NCI-H1930 (cell line): ENCODE measurements around the gene NIN.
"Not testable (repeated sequence)": the region's sequence is repeated elsewhere in the genome, so short reads cannot be mapped to it uniquely, and the experiment has no call there.

Experiments used
- DNase-seq, 2 experiments: peaks; one replicate each; lab custom pipeline; 2025; lab: John Stamatoyannopoulos, UW

Gene NIN

GRCh38 chr14:50837850-50838470 is 7.0 kb upstream of the NIN start:
- no peak for DNase-seq

- DNase-seq: no peak
Observed at GRCh38 chr14:50837271-50837670, 6.3 kb upstream of the NIN start.

DNA sequence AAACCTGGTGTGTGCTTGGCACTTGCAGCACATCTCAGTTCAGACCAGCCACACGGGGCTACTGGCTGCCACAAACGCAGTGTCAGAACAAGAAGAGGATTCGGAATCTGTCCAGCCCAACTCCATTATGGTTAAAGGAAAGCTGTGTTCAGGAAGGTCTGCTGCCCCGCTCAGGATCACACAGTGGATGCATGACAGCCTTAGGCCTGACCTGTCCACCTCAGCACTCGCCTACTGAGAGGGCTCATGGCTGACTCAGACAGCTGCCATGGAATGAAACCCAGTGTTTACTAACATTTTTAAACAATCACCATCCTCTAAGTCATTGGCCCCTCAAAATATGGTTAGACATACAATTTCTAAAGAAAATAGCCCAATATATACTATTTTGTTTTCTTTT is 5.6 kb upstream of the NIN start:
- DNase-seq: no peak

GRCh38 chr14:50835280-50835679 is 4.3 kb upstream of the NIN start:
- no peak for DNase-seq

GRCh38 chr14:50834802-50835276 is 3.9 kb upstream of the NIN start:
- no peak for DNase-seq

- DNase-seq: no peak
Observed at GRCh38 chr14:50832935-50833630, 2.1 kb upstream of the NIN start.

DNA sequence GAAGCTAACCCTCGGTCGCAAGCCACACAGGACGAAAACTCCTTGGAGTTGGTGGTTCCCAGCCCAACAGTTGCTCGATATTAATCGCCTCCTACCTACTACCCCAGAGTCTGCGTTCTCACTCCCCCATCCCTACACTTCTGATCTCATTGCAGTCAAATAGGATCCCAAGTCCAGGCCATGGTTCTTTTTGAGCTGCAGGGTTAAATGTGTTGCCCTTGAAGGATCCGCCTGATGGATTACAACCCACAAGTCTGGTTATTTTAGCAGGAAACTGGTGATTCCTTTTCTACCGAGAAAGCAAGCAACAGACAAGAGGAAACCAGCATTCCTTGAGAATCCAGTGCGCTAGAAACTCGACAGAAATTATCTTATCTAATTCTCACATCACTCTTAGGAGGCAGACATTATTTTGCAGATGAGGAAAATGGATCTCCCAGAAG is 785 bp upstream of the NIN start:
- no peak for DNase-seq

DNA sequence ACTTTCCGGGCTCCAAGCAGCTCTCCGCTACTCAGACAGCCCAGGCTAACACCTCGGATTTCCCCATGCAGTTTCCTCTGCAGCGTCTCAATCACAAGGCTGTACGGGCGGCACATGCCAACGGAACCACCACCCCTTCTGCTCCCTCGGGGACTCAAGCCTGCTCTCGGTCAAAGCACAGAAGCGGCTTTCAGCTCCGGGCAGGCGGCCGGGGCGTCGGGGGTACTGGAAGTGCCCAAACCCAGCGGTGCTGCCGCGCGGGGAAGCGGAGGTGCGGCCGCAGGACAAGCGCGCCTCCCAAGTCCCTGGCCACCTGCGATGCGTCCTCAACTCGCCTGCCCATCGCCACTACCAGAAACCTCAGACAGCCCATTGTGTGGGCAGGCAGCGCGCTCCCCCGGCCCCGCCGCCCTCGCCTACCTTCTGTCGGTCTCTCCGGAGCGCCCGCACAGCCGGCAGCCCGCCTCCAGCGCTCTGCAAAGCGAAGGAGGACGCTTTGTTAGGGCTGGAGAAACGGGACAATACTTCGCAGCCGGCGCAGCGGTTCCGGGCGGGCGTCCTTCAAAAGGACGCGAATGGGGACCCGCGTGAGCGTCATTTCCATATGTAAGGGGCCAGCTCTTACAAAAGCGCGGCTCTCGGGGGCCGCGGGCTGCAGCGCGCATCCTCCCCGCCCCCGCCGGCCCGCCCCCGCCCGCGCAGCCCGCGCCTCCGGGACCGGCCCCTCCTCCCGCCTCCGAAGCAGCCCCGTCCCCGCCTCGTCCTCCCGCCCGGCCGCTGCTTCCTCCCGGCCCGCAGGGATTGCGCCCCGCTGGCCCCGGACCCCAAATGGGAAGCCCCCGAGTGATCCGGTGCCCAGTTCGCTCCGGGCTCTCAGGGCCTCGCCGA is 674 bp downstream of the NIN start:
- peak; percentile 8 to 31 for DNase-seq

DNA sequence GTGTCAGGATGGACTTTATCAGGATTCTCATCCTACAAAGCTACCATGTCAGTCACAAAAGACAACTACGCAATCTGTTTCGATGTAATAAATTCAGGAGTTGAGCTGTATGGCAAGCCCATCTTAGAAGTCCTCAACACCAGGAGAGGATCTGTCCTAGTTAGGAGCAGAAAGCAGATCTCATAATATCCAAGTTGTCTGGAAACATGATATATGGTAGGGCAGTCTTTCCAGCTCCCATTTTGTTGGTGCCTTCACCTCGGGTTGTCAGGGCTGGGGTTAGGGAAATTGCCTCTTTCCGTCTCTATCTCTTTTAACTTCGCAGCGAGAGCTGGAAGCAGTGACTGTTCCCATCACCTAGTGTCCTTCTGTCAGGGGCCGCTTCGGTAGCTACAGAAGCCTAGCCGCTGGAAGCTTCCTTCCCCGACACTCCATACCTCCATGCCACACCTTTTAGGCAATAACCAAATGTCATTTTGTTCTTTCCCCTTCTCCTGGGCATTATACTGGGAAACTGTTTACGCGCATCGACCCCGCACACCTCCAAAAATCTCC is 1.4 kb downstream of the NIN start:
- DNase-seq: no peak

GRCh38 chr14:50828721-50829488 is 2.1 kb downstream of the NIN start:
- no peak for DNase-seq

GRCh38 chr14:50826681-50827080 is 4.3 kb downstream of the NIN start:
- no peak for DNase-seq

DNA sequence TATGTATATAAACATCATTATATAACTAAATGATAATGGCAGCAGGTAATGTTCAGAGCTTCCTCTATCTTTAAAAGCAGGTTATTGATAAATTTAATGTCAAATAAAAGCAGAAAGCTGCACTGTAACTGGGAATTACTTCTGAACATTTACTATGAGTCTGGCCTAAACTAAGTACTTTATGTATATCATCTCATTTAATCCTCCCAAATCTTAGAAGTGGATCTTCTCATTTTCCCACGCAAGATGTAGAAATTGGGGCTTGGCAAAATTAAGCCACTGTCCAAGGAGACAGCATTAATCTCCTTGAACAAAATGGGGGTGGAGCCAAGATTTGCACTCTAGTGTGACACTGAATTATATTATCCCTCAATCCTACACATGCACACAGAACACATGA is 5.7 kb downstream of the NIN start:
- no peak for DNase-seq

DNA sequence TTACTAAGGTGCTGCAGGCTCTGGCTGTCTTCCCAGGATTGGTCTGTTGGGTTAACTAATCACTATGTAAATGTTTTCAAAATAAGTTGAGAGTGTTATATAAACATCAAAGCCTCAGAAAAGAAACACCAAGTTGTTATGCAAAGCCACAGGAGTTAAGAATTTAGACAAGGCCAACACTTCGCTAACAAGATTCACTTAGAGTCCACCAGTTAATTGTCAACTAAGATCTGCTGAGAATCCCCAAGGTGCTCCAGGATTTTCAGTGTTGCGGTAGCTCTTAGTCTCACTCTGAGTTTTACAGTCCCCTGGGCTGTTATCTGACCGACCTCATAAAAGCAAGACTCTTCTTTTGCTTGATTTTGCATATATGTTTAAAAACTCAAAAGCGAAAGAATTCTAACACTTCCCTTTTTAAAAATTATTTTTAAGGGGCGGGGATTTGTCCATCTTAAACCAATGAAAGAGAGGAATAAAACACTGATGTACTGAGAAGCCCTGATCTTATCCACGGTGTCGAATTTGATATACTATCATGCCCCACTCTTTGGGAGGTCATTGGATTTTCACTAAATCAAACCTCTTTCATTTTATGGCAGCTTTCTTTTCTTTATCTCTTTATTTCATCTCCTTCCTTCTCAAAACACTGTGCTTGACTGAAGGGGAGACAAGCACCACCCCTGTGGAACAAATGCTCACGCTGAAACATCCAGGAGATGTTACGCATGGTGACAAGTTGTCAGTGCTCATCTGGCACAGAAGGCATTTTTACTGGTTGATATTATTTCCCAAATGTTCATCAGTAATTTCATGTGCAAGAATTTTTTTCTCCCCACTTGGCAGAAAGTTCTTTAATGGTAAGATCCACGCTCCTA is 7.0 kb downstream of the NIN start:
- DNase-seq: no peak

DNA sequence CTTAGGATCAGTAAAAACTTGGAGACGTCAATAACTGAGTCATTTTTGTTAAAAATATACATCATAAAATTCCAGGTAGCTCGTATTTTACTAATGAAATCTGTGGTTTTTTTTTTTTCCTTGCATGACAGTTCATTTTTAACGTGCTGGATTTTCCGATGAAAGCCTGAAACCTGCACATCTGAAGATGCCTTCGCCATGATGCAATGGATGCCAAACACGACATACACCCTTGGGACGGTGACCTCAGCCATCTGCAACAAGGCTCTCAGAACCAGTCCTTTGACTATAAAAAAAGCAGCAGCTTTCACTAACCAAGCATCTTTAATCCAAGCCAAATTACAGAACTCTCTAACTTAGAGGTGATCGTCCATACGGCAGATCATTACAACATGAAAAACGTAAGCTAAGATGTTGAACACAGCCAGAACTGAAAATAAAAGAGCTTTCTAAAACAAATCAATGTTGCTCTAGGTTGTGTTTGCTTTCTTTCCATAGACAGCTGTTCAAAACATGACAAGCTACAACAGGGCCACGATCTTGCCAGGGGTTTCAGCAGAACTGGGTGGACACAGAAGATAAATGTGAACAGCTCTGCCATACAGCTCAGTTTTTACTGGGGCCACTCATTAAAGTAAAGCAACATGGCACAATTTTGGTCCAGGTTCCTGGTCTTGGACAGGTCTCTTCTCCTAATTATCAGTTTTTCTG is 7.8 kb downstream of the NIN start:
- DNase-seq: peak in 1 of 2 experiments; percentile 39

DNA sequence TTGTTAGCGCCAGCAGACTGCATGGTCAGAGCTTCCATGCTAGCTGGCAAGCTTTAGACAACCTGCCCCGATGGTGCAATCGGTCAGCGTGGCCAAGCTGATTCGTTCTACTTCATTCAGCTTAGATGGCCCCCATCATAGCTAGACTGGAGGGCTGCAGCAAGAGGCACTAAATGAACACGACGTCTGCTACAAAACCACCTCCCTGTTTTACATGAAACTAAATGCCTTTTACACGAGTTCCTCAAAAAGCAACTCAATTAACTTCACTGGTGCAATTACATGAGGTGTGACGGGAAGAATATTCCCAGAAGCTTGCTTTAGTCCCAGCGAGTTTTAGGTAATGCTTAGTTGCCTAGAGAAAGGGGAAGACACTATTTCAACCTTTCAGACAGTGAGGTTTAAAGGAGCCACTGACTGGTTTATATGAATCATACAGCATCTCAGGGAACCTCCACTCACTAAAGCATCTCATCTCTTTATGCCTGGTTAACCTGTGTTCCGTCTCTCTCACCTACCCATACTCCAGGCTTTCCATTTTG is 8.4 kb downstream of the NIN start:
- no peak for DNase-seq

DNA sequence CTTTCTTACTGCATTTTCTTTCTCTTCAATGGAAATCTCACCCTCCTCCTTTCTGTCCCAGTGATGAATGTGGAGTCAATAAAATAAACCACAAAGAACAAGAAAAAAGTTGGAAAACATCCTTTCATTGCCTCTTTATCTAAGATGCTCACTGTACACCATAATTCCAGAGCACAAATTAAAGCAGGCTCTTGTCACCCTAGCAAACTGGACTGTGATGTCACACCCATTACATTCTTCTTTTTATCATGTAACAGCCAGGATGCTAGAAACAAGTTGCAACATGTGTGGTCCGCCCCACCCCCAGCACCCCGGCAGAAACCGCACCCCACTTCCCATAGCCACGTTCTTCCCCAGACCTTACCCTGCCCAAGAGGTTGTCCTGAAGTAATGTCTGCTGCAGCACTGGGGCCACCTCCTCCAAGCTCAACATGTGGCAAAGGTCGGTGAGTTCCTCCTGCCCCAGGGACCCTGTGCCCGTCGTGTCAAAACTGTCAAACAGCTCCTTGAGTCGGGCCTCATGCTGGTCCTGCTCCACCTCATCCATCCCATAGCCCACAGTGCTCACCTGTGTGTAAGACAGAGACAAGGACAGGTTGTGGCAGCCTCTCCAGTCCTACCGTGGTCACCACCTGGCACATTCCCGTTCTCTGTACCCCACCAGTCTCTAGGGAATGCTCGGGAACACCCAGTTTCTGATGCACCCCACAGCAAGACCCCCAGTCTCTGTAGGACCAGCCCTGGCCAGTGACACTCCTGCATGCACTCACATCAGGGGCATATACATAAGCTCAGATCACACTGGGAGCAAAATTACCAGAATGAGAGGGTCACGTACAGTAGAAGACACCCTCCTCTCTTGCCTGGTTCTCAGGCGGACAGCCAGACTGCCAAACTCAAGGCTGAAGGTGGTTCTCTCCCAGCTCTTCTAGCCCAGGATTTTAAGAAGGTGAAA is 9.2 kb downstream of the NIN start:
- DNase-seq: no peak

GRCh38 chr14:50820786-50821509 is 10.0 kb downstream of the NIN start:
- no peak for DNase-seq

GRCh38 chr14:50819303-50819702 is 11.7 kb downstream of the NIN start:
- DNase-seq: not testable (repeated sequence)
